Fibroblast of skin of right quadriceps (primary cell): Measurements from ENCODE around the gene ADAT2.
A peak's percentile ranks its signal among the peaks of the same experiment; 100 is the strongest.

Source experiments
- DNase-seq: peaks from one replicate; pipeline ENCODE4 v3.0.0-alpha.2; 2013

Gene ADAT2

GRCh38 chr6:143396497-143397226, 53.8 kb downstream of the ADAT2 start:
- DNase-seq: no peak

- DNase-seq: no peak
Observed at GRCh38 chr6:143395699-143396098, 54.8 kb downstream of the ADAT2 start.

GRCh38 chr6:143394389-143394788, 56.1 kb downstream of the ADAT2 start:
- peak; percentile 27 for DNase-seq

- no peak for DNase-seq
Observed at GRCh38 chr6:143390278-143390677, 60.2 kb downstream of the ADAT2 start.

GRCh38 chr6:143385636-143386035, 64.9 kb downstream of the ADAT2 start:
- DNase-seq: no peak

- no peak for DNase-seq
Observed at GRCh38 chr6:143376861-143377260, 73.6 kb downstream of the ADAT2 start.

GRCh38 chr6:143376375-143376774, 74.1 kb downstream of the ADAT2 start:
- no peak for DNase-seq

GRCh38 chr6:143375022-143375585, 75.4 kb downstream of the ADAT2 start:
- no peak for DNase-seq

- no peak for DNase-seq
Observed at GRCh38 chr6:143374014-143374413, 76.5 kb downstream of the ADAT2 start.
